Measurements from ENCODE around the gene KPNA4. TPM values are rescaled to one million over a fixed set of nuclear protein-coding genes. Genes with fewer than 3 reads are reported as not detected.

KPNA4 gene
- total and polyA plus RNA-seq, 3 donors from 2014 or later = 33.1 to 39.6 (median 35.7) TPM

DNA sequence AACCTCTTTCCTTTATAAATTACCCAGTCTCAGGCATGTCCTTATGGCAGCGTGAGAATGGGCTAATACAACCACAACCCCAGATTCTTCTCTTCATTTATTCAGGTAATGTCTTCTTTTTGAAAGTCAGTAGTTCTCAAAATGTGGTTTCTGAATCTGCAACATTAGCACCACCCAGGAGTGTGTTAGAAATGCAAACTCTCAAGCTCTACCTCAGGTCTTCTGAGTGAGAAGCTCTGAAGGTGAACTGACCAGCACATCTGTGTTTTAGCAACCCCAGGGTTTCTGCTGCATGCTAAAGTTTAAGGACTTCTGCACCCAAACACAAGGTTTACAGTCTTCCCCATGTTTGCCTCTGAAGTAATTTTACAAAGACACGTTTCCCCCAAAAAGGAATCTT lies 93.5 kb downstream of the KPNA4 start:
- H3K4me1 ChIP-seq = no peaks in the 10 kb centered on the region
- no peaks in the 10 kb centered on the region for H3K27me3 ChIP-seq
- H3K36me3 ChIP-seq (ENCODE audit: low read depth, missing control alignments) = no peaks in the 10 kb centered on the region
- TF ChIP-seq, protein P1, sequence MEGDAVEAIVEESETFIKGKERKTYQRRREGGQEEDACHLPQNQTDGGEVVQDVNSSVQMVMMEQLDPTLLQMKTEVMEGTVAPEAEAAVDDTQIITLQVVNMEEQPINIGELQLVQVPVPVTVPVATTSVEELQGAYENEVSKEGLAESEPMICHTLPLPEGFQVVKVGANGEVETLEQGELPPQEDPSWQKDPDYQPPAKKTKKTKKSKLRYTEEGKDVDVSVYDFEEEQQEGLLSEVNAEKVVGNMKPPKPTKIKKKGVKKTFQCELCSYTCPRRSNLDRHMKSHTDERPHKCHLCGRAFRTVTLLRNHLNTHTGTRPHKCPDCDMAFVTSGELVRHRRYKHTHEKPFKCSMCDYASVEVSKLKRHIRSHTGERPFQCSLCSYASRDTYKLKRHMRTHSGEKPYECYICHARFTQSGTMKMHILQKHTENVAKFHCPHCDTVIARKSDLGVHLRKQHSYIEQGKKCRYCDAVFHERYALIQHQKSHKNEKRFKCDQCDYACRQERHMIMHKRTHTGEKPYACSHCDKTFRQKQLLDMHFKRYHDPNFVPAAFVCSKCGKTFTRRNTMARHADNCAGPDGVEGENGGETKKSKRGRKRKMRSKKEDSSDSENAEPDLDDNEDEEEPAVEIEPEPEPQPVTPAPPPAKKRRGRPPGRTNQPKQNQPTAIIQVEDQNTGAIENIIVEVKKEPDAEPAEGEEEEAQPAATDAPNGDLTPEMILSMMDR (IDR thresholded peaks at IDR 0.05) = no peak
- no peak for TF ChIP-seq POLR2A (IDR thresholded peaks at IDR 0.05)
- WGBS, 2 donors = 82 to 83% methylated on average over 2 of the region's 2 CpGs
- H3K9me3 ChIP-seq = no peaks in the 10 kb centered on the region
- DNase-seq = no peak
- intact Hi-C loops (cut with DNase I; ENCODE audit: low total_unique reads) = no loop called here
- H3K27ac ChIP-seq = no peak overlapping the region
- no peak overlapping the region for H3K4me3 ChIP-seq

DNA sequence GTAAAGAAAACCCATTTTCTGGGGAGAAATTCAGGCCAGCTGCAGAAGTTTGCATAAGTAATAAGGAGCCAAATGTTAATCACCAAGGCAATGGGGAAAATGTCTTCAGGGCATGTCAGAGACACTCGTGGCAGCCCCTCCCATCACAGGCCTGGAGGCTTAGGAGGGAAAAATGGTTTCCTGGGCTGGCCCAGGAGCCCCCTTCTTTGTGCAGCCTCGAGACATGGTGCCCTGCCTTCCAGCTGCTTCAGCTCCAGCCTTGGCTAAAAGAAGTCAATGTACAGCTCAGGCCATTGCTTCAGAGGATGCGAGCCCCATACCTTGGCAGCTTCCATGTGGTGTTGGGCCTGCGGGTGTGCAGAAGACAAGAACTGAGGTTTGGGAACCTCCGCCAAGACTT lies 95.2 kb downstream of the KPNA4 start:
- 82 to 91% methylated on average over 2 to 5 of the region's 5 CpGs for WGBS, 2 donors
- no peaks in the 10 kb centered on the region for H3K27me3 ChIP-seq
- H3K4me1 ChIP-seq = no peaks in the 10 kb centered on the region
- no peaks in the 10 kb centered on the region for H3K36me3 ChIP-seq (ENCODE audit: low read depth, missing control alignments)
- H3K4me3 ChIP-seq = no peak overlapping the region
- H3K27ac ChIP-seq = no peak overlapping the region
- no peak for DNase-seq
- H3K9me3 ChIP-seq = no peaks in the 10 kb centered on the region
- intact Hi-C loops (cut with DNase I; ENCODE audit: low total_unique reads) = no loop called here
- TF ChIP-seq, protein P1 (IDR thresholded peaks at IDR 0.05) = no peak
- no peak for TF ChIP-seq POLR2A (IDR thresholded peaks at IDR 0.05)

DNA sequence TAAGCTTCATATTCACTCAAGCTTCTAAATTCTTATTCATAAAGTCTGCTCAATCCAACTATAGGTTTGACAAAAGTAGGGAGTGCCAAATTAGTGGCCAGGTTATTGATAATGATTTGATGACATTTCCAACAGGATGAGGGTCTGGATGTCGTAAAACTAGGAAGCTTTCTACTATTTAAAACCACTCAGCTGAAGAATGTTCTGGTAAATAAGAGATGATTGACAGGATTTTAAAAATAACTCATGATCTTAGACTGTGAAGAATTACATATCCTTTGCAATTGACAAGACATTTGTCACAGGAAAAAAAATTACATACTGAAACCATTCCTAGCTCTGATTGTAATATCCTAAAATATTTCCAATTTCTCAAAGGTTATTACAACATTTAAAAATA lies 100.4 kb downstream of the KPNA4 start:
- intact Hi-C loops (cut with DNase I; ENCODE audit: low total_unique reads) = no loop called here
- 62 to 90% methylated on average over 1 of the region's 1 CpG for WGBS, 2 donors

DNA sequence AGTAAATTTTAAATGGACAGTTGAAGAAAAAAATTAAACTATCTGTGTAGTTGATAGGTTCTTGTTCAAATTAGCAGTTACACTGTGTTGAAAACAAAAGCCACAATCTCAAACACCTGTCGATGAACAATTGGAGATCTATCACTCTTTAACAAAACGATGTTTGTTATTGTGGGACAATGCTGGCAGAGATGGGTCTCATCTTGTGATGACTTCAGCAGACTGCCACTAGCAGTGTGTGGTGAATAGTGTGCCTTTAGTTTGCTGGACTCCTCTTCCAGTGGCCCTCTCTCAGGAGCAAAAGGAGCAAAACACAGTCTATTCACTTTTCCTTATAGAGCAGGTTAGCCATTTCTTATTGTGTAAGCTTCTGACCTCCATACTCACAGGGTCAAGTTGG lies 101.0 kb downstream of the KPNA4 start:
- no peaks in the 10 kb centered on the region for H3K36me3 ChIP-seq (ENCODE audit: low read depth, missing control alignments)
- TF ChIP-seq POLR2A (IDR thresholded peaks at IDR 0.05) = no peak
- TF ChIP-seq, protein P1 (IDR thresholded peaks at IDR 0.05) = no peak
- DNase-seq = no peak
- H3K4me3 ChIP-seq = no peak overlapping the region
- WGBS, 2 donors = 96 to 97% methylated on average over 2 of the region's 2 CpGs
- H3K27me3 ChIP-seq = no peaks in the 10 kb centered on the region
- no peaks in the 10 kb centered on the region for H3K4me1 ChIP-seq
- intact Hi-C loops (cut with DNase I; ENCODE audit: low total_unique reads) = no loop called here
- no peak overlapping the region for H3K27ac ChIP-seq
- no peaks in the 10 kb centered on the region for H3K9me3 ChIP-seq

More for the DNA sequence above, 100.4 kb downstream of the KPNA4 start:
- Histone ChIP-seq H3K36me3 (ENCODE audit: low read depth, missing control alignments) (no peaks in the 10 kb centered on the region), H3K27me3 (no peaks in the 10 kb centered on the region), H3K4me1 (no peaks in the 10 kb centered on the region), H3K27ac (no peak overlapping the region), H3K9me3 (no peaks in the 10 kb centered on the region), H3K4me3 (no peak overlapping the region)
- no peak for DNase-seq
- no peak for TF ChIP-seq POLR2A (IDR thresholded peaks at IDR 0.05)
- TF ChIP-seq, protein P1 (IDR thresholded peaks at IDR 0.05) = no peak

DNA sequence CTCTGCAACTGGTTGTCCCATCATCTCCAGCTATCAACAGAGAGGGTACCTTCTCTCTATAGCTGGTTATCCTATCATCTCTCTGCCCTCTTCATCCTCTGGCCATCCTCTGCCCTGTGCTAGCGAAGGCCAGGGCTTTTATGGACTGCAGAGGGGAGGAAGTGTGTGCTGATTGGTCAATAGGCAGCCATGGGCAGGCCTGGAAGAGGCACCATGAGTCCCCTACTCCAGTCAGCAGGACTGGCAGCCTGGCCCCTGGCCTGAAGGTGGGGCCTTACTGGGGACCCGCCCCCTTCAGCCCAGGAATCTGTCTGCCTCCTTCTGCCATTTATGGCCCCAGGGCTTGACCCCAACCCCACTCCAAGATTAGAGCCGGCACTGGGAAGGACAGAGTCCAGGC lies 105.3 kb downstream of the KPNA4 start:
- Histone ChIP-seq H3K36me3 (ENCODE audit: low read depth, missing control alignments) (no peaks in the 10 kb centered on the region), H3K27ac (no peak overlapping the region), H3K27me3 (no peaks in the 10 kb centered on the region), H3K9me3 (no peaks in the 10 kb centered on the region), H3K4me3 (no peak overlapping the region), H3K4me1 (no peaks in the 10 kb centered on the region)
- no peak for DNase-seq
- 92 to 100% methylated on average over 1 of the region's 3 CpGs for WGBS, 2 donors
- TF ChIP-seq POLR2A (IDR thresholded peaks at IDR 0.05) = no peak
- TF ChIP-seq, protein P1 (IDR thresholded peaks at IDR 0.05) = no peak
- intact Hi-C loops (cut with DNase I; ENCODE audit: low total_unique reads) = no loop called here

Data from testis (tissue), 3 donors.